ENCODE results near the gene GNB5.
"Not testable (repeated sequence)": the region's sequence is repeated elsewhere in the genome, so short reads cannot be mapped to it uniquely, and the experiment has no call there.

GNB5 gene

GRCh38 chr15:52206446-52206845 is 15.3 kb upstream of the GNB5 start:
- no peak for DNase-seq (ENCODE audit: low spot score)

DNA sequence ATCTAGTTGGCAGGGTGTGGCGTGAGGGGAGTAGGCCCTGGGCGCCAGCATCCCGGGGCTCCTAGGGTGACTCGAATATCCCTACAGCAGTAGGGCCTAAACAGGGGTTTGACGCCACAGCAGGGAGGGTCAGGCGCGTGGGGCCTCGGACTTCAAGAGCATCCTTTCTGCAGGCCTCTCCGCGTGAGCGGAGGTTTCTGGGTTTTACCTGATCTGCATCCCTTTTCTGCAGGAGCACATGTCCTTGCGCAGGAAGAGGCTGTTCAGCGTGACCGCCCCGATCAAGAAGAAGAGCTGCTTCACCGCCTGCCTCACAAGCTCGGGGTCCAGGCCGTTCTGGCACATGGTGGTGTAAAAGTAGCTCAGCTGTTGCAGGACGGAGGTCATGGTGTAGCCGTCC is 13.5 kb upstream of the GNB5 start:
- no peak for DNase-seq (ENCODE audit: low spot score)

- no peak for DNase-seq (ENCODE audit: low spot score)
Measured at GRCh38 chr15:52200831-52201365, 9.7 kb upstream of the GNB5 start.

DNA sequence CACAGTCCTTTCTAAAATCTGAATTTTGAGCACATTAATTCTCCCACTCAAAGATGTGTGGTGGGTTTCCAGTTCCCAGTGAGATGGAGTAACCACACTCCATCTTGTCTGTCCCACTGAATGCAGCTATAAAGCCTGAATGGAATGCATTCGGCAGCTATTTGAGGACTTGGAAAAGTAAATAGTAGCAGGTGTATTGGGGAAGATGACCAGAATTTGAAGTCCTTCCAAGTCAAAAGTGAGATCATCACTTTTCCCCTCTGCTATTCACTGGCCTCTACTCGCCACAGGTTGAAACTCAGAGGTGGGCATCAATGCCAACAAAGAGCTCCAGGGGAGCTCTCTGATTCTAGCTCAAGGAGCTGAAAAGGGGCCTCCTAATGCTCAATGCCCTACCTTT is 8.1 kb upstream of the GNB5 start:
- no peak for DNase-seq (ENCODE audit: low spot score)

DNA sequence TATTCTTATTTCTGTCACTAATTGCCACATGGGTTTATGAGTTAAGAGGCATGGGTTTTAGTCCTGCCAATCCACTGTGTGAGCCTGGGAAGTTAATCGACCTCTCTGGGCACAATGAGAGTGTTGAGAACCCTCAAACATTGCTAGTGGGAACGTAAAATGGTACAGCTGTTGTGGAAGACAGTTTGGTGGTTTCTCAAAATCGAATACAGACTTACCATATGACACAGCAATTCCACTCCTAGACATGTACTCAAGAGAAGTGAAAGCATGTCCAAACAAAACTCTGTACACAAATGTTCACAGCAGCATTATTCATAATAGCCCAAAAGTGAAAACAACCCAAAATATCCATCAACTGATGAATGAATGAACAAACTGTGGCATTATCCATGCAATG is 5.7 kb upstream of the GNB5 start:
- DNase-seq (ENCODE audit: low spot score): no peak

- no peak for DNase-seq (ENCODE audit: low spot score)
Measured at GRCh38 chr15:52193791-52194190, 2.6 kb upstream of the GNB5 start.

DNA sequence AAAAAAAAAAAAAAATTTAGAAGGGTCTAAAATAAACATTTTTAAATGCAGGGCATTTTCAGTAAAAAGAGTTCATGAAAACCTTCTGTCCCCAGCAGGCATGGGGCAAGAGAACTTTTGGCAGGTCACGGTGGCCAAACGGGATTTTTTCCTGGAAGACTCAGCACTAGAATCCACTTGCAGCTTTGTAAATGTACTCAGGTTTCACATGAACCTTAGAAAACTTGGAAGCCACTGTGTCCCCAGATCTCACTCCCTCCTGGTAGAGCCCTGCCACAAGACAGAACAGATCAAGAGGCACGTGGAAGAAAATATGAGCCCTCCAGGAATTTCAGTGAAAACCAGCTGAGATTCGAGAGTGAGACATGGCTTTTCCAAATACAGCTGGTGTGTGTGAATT is 2.1 kb upstream of the GNB5 start:
- no peak for DNase-seq (ENCODE audit: low spot score)

DNA sequence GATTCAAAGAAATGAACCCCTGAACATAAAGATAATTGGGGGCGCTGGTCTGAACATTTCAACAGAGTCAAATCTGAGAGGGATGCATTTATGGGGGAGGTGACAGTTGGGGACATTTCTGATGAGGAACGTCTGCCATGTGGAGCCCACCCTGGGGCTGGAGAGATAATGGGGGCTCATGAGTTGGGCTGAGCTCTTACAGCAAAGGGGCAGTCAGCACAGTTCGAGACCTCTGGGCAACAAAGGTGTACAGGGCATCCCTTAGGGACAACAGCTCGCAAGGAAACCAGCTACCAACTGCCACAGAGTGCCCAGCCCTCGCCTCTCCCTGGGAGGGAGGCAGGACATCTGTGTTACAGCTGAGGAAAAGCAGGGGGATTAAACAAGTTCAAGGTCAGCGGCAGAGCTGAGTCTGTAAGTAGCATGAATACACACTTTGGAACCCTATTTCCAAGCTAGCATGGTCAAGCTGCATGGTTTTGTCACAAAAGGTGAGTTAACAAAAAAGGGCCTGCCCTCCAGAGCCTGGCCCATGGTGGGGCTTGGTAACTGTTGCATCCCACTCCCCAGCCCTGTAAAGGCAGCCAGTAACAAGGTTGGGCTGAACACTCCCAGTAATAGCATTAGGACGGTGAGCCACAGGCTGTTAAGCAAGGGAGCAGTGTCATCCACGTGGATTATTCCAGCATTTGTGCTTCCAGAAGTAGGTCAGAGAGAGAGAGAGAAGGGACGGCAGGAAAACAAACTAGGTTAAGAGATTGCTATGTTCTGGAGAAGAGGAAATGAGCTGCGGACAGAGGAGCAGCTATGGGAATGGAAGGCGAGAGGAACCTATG is 4.3 kb downstream of the GNB5 start:
- DNase-seq (ENCODE audit: low spot score): no peak

- DNase-seq (ENCODE audit: low spot score): no peak
Measured at GRCh38 chr15:52185151-52185561, 6.0 kb downstream of the GNB5 start.

DNA sequence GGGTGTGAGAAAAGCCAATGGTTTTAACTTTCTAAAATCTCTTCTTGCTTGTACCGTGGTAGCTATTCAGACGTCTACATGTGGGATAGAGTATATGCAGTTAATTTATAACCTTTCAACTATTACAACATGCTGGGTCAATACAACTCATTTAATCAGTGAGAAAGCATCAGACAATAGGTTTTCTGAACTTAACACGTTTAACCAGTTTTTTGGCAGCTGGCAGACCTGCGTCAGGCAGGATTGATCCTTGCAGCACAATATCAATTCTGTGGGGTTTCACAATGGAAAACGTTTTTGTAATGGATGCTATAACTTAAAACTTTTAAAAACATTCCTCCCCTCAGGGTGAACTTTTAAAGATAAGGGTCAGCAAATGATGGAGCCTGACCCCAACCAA is 6.5 kb downstream of the GNB5 start:
- DNase-seq (ENCODE audit: low spot score): no peak

DNA sequence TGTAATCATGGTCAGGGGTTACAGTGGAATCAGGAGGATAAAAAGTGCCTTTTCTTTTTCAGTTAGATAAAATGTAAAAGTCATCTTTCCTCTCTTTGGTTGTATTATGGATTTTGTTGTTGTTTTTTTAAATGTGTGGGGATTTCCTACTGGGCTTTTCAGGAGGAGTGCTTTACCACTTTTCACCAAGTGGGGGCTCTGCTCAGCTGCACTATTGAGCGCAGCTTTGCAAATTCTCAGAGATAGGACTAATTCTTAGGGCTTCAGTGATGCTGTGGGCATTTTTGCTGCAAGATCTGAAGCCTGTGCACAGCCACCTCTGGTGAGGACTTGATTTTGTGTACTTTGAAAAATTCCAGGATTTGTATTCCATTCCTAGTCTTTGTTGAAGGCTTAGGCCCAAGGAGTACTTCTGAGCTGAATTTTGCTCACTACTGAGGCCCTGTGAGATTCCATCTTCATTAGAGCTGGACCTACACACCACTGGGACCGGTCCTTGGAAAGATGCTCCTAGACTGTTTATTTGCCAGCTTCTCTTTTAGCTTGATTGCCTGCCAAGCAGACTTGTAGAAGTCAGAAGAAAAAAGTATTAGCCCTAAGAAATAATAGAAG is 7.5 kb downstream of the GNB5 start:
- DNase-seq (ENCODE audit: low spot score): peak; percentile 11

- DNase-seq (ENCODE audit: low spot score): no peak
Measured at GRCh38 chr15:52181938-52182780, 9.0 kb downstream of the GNB5 start.

- no peak for DNase-seq (ENCODE audit: low spot score)
Measured at GRCh38 chr15:52180851-52181450, 10.2 kb downstream of the GNB5 start.

GRCh38 chr15:52180196-52180835 is 10.9 kb downstream of the GNB5 start:
- no peak for DNase-seq (ENCODE audit: low spot score)

- DNase-seq (ENCODE audit: low spot score): peak; percentile 71
Measured at GRCh38 chr15:52179278-52180195, 11.7 kb downstream of the GNB5 start.

GRCh38 chr15:52178765-52179164 is 12.4 kb downstream of the GNB5 start:
- DNase-seq (ENCODE audit: low spot score): no peak

DNA sequence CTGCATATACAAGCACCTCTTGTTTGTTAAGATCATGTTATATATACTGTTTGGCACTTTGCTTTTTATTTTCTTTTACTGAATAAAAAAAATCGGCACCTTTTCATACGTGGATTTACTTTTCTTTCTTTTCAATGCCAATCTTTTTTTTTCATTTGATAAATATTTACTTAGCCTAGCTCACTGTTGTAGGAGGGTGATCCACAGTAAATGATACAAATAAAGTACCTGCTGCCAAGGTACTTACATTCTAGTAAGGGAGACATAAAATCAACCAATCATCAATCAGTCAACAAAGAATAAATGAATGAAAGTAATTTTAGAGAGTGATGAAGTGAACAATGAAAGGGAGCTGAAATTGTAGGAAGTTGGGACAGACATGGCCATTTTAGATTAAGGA is 18.3 kb downstream of the GNB5 start:
- no peak for DNase-seq (ENCODE audit: low spot score)

GRCh38 chr15:52171807-52172206 is 19.4 kb downstream of the GNB5 start:
- no peak for DNase-seq (ENCODE audit: low spot score)

DNA sequence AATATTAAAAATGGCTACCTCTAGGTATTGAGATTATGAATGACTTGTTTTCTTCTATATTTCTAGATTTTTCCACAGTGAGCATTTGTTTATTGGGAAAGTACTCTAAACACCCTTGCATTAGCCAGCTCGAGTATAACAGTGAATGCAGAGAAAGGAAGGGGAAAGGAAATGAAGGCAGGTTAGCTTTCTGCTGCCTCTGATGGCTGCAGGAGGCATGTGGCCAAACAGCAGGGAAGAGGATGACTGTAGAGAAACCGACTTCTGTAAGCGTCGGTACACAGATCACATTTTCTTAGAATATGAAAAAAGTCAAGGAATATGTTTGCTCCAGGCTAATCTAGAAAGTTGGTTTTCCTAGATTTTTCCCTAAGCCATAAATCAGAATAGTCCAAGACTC is 19.8 kb downstream of the GNB5 start:
- no peak for DNase-seq (ENCODE audit: low spot score)

GRCh38 chr15:52170199-52170598 is 21.0 kb downstream of the GNB5 start:
- DNase-seq (ENCODE audit: low spot score): not testable (repeated sequence)

Data from SW480 (cell line).